Muscle of arm (tissue), 12 donors: ENCODE results near the gene AKT1S1. TPM values are rescaled to one million over a fixed set of nuclear protein-coding genes. Genes with fewer than 3 reads are reported as not detected.

Experiments used
- DNase-seq: peaks from one replicate; pipeline ENCODE4 v3.0.0-alpha.2; 2013
- polyA plus RNA-seq, 12 donors: library from polyadenylated mRNA; unstranded; fragments of 120-200 nt; gene quantifications; one replicate each; pipeline ENCODE4 v1.2.1, GENCODE V29; 2013; ENCODE audit not compliant: insufficient read length in 12 of 12

Gene AKT1S1
- polyA plus RNA-seq, 12 donors = 26.0 to 219 (median 30.8) TPM

DNA sequence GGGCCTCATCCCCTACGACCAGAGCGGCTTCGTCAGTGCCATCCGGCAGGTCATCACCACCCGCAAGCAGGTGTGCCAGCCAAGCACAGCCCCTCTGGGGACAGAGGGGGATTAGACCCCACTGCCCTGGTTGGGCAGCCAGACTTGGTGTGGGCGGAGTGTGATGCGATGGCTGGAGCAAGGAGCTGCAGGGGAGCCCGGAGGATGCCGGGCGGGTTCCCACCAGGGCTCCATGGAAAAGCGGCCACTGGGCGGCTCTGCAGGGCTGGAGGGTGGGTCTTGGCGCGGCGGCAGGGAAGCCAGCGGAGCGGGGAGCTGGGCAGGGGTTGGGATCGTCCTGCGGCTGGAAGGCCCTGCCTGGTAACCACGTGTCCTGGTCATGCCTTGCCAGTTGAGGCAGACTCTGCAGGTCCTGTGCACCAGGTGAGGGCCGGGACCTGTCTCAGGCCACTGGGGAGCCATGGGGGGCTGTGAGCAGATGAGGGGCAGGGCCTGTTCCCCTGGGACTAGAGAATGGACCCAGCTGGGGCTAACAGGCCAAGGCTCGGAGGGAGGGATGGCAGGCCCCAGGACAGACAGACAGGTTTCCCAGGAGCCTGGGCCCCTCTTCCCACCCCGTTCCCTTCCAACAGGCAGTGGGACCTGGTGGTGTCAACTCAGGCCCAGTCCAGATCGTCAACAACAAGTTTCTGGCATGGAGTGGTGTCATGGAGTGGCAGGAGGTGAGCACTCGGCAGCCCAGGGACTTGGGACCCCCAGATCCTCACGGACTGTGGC lies 19.9 kb downstream of the AKT1S1 start:
- DNase-seq = no peak

DNA sequence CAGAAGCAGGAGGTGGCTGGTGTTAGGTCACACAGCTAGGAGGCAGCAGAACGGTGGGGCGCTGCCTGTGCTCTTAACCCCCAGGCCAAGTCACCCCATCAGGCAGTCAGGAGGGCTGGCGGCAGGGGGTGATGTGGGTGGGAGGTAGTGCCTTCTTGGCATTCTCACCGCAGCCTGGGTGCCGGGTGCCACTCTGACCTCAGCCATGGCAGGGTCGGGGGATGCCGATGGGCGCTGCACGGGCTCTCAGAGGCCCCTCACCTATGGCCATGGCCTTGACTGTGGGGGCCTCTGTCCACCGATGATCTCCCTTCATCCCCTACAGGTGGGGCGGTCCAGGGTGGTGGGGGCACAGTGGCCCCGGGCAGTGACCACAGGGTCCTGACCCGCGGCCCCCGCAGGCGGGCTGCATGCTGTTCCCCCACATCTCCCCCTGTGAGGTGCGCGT lies 20.6 kb downstream of the AKT1S1 start:
- no peak for DNase-seq

DNA sequence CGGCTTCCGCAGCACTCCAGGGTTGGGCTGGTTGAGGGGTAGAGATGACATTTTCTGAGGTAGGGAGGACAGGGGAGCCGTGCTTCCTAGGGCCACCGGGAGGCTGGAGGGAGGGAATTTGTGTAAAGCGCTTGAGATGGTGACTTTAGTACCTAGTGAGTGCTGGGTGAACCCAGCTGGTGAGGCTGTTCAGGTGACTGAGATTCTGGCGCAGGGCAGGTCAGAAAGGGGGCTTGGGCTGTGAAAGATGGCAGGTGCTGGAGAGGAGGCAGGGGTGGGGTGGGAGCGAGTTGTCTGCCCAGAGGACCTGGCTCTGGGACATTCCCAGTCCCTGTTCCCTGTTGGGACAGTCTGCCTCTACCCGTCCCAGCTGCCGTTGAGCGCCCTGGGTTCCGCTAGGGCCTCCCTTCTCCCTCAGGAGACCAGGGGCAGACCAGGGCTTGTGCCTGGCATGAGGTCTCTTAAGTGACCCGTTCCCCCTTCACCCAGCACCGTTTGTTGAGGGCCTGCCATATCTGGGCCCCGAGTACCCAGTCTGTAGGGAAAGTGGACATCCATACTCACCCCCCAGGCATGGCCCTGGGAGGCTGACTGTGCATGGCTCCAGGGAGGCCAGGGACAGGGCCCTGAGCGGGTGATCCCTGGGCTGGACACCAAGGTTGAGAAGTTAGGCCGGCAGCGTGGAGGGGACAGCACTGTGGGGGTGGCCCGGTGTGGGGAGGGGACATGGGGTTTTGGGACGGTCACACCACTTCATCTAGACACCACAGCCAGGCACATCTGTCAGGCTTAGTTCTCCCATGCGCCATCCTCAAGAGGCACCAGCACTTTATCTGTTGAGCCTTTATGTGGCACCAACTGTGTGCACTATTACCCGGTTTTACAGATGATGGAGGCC lies 21.2 kb downstream of the AKT1S1 start:
- DNase-seq = no peak

DNA sequence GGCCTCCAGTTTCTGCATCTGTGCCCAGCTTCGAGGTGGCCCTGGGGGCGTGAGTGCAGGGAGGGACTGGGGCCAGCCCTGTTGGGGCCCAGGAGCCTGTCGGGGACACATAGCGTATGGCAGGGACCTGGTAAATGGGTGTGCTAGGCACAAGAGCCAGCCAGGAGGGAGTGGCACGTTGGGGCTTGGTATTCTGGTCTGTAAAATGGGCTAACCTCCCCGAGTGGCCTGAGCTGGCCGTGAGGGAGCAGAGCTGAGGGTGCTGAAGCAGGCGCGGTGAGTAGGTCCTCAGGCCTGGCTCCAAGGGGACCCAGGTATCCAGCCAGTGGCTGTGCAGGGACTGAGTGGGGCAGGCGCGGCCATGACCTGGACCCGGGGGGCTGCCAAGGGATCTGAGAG lies 21.9 kb downstream of the AKT1S1 start:
- DNase-seq = no peak

DNA sequence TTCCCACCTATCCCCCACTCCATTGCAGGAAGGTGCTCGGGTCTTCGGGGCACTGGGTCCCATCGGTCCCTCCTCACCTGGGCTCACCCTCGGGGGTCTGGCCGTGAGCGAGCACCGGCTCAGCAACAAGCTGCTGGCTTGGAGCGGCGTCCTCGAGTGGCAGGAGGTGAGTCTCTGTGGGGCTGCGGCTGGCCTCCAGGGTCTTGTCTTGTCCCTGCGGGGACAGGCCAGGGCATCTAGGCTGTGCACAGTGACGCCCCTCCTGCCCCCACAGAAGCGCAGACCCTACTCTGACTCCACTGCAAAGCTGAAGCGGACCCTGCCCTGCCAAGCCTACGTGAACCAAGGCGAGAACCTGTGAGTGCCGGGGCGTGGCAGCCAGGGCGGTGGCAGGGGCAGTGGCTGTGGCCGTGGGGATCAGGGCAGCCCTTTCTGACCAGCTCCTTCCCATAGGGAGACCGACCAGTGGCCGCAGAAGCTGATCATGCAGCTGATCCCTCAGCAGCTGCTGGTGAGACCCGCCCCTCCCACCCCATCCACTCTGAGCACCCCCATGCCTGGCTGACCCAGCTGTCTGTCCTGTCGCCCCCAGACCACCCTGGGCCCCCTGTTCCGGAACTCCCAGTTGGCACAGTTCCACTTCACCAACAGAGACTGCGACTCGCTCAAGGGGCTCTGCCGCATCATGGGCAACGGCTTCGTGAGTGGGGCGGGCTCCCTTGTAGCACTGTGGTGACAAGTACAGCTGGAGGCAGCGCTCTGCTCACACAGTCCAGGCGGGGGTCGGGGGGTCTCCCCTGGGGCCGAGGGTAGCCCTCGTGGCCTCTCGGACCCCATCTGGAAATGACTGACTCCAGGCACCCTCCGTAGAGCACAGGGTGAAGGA lies 22.5 kb downstream of the AKT1S1 start:
- no peak for DNase-seq

DNA sequence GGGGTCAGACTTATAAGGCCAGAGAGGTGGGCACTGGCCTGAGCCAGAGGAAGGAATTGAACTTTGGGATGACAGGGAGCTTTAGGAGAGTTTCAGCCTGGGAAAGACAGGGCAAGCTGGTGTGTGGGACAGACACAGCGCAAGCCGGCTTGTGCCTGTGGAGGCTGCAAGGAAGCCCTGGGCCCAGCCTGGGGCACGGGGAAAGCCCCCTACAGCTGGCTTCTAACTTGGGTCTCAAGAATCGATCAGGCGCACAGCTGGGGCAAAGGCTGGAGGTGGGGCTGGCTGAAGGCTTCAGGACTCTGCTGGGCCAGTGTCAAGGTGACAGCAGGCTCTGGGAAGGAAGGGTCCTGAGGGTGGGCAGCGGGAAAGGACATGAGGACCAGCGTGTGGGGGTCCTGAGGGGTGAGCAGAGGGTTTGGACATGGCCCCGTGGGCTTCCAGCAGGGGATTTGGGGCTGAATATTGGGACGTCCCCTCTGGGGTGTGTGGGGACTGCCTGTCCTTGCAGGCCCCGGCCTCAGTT lies 23.2 kb downstream of the AKT1S1 start:
- DNase-seq = no peak

DNA sequence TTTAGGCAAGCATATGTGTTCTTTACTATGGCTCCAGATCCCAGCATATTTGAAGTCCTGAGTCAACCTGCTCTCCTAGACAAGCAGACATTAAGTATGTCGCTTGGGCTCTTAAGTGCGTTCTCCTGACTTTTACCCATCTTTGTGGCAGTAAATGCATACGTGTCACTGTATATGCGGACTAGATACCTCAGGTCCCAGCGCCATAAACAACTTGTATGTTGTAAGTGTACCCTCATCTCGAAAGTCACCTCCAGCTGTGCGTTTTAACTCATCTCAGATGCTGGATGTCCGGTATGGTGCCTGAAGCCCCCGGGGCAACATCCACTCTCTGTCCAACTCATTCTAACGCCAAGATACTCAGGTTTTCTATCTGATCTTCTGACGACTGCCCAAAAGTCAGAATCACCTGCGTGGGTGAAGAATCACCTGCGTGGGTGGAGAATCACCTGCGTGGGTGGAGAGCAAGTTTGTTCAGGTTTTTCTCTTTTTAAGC lies 24.5 kb downstream of the AKT1S1 start:
- DNase-seq = no peak

DNA sequence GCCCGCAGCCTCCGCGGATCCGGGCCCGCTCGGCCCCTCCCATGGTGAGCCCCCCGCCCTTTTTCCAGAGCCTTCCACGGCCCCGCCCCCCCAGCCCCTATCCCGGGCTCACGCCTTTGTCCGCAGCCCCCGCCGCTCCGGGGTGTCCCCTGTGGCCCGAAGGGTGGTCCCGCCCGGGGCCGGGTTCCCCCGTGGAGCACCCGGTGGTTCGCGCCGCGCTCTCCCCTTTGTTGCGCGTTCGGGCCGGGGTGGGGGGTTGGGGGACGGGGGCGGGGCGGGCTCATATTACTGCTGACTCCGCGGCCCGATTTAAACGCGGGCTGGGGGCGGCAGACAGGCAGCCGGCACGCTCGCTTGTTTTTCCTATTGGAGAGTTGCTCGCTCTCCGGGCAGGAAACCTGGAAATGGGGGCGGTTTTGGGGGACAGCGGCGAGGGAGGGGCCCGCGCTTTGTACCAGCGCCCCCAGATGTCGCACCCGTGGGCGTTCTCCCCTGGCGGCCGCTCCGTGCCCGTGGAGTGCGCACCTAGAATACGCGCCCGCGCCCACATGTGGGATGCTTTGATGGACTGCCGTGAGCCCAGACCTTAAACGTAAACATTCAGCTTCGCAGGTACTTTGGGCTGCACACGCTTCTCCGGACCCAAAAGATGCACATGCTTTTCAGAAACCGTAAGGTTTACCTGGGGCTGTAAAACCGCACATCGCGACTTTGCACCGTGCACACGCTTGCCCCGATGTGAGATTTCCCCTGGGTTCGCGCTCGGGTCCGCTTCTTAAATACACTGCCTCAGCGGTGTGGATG lies 25.5 kb downstream of the AKT1S1 start:
- peak; percentile 43 for DNase-seq

DNA sequence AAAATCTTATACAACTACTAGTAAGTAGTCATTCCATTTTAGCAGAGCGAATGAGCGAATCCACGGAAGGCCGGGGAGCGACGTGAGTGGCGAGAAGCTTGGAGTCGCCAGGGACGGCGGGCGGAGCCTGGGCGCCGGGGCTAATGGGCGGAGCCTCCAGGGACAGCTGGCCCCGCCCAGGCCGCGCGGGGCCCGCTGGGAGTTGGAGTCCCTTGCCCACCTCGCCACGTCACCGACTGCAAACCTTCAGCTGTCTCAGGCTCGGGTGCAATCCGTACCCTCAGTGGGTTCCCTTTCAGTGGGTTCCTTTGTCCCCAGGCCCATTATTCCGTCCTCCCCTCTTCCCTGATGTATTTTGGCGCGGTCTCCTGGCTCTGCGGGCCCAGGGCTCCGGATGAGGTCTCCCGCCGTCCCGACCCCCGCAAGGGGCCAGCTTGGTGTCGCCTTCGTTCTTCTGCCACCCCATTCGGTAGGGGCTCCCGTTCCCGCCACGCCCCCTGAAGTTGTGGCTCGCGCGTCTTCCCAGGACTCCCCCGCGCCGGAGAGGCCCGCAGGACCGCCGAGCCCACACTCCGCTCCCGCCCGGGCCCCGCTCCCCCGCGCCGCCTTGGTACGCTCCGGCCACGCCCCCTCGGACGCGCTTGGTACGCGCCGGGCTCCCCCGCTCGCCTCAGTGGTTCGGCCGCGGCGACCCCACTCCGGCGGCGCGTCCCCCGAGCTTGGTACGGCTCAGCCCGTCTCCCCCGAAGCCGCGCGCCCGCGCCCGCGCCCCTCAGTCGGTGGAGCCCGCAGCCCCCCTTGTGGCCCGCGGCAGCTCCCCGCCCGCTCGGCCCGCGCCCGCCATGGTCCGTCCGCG lies 26.4 kb downstream of the AKT1S1 start, which contains the start of gene PTOV1:
Gene PTOV1 (plus strand): TSS at position 673 of the 856 bp plus-strand sequence.
- DNase-seq = peak; percentile 91

DNA sequence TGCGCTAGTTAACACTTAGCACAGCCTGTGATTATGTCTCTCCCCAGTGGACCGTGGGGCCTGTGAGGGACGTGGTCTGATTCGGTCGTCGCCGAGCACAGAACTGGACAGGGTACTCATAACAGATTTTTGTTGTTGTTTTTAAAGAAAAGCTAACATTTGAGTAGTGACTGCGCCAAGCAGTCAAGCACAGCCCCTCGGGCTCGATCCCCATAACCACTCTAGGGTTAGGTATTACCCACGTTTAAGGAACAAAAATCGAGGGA lies 27.0 kb downstream of the AKT1S1 start:
- DNase-seq = no peak

DNA sequence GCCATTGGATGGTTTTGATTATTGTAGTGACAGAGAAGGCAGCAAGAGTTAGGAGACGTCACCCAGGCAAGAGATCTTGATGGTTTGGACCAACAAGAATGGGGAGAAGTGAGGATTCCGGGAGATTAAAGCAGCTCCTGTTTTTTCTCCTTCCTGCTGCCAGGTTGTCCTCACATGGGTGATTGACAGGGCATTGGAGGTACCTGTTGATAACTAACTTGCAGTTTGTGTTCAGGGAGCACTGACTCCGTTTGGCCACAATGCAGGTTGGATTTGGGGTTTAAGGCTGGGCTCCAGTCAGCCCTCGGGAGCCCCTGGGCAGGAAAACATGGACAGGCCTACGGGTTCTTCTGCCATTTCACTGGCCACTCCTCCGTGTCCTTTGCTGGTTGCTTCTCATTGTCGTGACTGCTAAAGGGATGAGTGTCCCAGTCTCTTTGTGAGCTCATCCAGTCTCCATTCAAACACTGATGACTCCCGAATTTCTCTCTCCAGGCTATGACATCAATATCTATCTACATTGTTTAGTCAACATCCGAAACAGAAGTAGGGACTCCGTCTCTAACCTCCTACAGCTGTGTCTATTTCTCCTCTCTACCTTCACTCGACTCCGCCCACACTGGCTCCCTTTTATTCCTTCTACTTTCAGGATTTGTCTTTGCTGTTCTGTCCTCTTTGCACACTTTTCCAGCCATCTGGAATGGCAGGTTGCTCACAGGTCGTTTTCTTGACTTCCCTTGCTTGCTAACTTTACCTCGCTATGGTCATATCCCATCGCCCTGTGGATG lies 27.5 kb downstream of the AKT1S1 start:
- no peak for DNase-seq

DNA sequence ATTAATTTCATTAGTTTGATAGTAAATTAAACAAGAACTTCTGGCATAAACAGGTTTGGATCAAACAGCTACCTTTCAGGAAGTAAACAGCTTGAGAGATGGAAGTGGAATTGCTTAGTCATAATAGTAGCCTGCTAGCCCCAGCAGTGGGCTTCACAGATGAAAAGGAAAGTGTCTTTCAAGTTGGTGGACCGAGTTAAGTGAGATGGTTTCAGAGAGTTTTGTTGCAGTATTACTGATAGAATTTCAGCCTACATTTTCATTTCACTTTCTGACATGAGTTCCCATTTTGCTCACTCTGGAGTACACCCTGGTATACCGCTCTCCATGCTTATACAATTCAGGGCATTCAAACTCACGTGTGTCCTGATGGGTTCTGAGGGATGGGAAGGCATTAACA lies 28.2 kb downstream of the AKT1S1 start:
- no peak for DNase-seq

DNA sequence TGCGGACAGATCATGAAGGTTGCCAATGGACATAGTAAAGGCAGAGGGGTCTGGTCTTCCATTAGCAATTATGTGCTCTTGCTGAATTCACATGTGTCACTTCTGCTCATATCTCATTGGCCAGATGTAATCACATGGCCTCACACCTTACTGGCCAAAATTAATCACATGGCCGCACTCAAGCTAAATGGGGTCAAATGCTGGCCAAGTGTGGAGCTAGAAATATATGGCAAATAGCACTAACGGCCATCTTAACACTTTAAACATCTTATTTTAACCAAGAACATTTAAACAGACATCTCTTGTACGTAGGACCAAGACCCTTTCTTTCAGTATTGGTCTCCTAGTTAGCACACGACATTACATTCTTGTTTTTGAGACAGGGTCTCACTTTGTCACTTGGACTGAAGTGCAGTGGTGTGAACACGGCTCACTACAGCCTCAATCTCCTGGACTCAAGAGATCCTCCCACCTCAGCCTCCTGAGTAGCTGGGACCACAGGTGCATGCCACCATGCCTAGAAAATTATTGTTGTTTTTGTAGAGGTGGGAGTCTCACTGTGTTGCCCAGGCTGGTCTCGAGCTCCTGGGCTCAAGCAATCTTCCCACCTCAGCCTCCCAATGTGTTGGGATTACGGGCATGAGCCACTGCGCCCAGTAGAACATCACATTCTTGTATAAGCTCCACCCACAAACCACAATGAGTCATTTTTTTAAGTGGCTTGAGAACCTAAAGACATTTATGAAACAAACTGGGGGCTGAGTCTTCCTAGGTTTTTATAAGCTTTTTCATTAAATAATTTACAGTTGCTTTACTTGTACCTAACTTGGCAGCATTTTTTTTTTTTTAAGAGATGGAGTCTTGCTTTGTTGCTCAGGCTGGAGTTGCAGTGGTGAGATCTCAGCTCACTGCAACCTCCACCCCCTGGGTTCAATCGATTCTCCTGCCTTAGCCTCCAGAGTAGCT lies 29.1 kb downstream of the AKT1S1 start:
- no peak for DNase-seq

DNA sequence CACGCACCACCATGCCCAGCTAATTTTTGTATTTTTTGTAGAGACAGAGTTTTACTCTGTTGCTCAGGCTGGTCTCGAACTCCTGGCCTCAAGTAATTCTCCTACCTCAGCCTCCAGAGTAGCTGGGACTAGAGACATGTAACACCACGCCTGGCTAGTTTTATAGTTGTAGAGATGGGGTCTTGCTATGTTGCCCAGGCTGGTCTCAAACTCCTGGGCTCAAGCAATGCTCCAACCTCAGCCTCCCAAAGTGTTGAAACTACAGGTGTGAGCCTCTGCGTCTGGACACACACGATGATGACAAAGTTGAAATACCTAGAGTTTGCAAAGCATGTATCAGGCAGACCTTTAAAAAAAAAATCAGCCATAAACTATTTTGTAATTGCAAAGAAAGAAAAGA lies 30.7 kb downstream of the AKT1S1 start:
- no peak for DNase-seq

DNA sequence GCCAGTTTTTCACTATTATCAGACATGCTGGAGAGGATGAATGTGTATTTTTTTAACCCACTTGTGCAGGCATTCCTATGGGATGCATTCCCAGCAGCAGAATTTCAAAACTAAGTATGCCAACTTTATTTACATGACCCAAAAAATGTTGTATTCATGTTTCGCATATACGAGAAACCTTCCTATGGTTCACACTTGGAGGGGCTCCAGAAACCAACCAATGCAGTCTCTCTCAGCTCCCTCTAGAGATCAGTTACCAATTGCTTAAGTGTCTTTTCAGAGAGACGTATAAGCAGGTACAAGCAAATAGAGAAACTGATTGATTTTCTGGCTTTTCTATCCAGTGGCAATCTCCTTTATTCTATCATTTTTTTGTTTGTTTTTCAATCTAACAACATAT lies 31.7 kb downstream of the AKT1S1 start:
- no peak for DNase-seq

DNA sequence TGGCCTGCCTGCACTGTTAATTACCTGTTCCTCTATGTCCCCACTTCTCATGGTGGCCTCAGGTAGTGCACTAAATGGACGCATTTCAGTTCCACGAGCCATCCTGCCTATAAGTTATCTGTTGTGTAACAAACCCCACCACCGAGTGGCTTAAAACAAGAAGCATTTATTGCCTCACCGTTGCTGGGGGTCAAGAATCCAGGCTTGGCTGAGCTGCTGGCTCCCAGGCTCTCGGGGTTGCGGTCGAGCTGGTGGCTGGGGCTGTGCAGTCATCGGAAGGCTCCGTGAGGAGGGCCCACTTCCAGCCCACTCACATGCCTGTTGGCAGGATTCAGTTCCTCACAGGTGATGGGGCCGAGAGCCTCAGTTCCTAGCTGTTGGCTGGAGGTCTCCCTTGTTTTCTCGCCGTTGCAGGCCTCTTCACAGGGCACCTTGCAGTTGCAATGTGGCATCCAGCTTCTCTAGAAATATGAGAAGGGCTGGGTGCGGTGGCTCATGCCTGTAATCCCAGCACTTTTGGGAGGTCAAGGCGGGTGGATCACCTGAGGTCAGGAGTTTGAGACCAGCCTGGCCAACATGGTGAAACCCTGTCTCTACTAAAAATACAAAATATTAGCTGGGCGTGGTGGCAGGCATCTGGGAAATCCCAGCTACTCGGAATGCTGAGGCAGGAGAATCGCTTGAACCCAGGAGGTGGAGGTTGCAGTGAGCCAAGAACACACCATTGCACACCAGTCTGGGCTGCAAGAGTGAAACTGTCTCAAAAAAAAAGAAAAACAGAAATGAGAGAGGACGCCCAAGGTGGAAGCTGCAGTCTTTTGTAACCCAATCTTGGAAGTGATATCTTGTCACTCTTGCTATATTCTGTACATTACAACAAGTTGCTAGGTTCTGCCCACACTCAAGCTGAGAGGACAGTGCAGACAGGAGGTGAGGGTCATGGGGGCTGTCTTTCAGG lies 32.7 kb downstream of the AKT1S1 start:
- DNase-seq = no peak

DNA sequence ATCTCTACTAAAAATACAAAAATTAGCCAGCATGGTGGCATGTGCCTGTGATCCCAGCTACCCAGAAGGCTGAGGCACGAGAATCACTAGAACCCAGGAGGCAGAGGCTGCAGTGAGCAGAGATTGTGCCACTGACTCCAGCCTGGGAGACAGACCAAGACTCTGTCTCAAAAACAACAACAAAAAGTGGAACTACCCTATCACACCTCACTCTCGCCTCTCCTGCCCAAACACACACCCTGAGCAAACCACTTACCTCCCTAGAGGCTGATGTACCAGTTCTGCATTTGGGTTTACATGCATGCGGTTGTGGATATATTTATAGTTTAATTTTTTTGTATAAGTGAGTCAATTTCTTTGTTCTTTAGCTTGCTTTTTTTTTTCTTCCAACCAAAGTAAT lies 33.9 kb downstream of the AKT1S1 start:
- DNase-seq = no peak
